ENCODE measurements around the gene DYSF.

The DYSF gene

GRCh38 chr2:71503837-71504236, 50.5 kb downstream of the DYSF start:
- DNase-seq: no peak

- DNase-seq: no peak
Observed at GRCh38 chr2:71504611-71505010, 51.2 kb downstream of the DYSF start.

- DNase-seq: no peak
Observed at GRCh38 chr2:71505086-71505769, 51.9 kb downstream of the DYSF start.

- no peak for DNase-seq
Observed at GRCh38 chr2:71505770-71506140, 52.4 kb downstream of the DYSF start.

GRCh38 chr2:71506222-71507153, 53.1 kb downstream of the DYSF start:
- DNase-seq: no peak

- no peak for DNase-seq
Observed at GRCh38 chr2:71507476-71507875, 54.1 kb downstream of the DYSF start.

GRCh38 chr2:71510196-71510807, 56.9 kb downstream of the DYSF start:
- DNase-seq: peak; percentile 68 to 81 (median 73)

GRCh38 chr2:71510938-71511337, 57.6 kb downstream of the DYSF start:
- DNase-seq: no peak

GRCh38 chr2:71511776-71512175, 58.4 kb downstream of the DYSF start:
- no peak for DNase-seq

GRCh38 chr2:71512386-71512785, 59.0 kb downstream of the DYSF start:
- DNase-seq: no peak

- no peak for DNase-seq
Observed at GRCh38 chr2:71513096-71513495, 59.7 kb downstream of the DYSF start.

- DNase-seq: no peak
Observed at GRCh38 chr2:71513721-71514120, 60.4 kb downstream of the DYSF start.

GRCh38 chr2:71516253-71516888, 63.0 kb downstream of the DYSF start:
- DNase-seq: no peak

- no peak for DNase-seq
Observed at GRCh38 chr2:71517851-71518250, 64.5 kb downstream of the DYSF start.

GRCh38 chr2:71521436-71521950, 68.1 kb downstream of the DYSF start:
- DNase-seq: no peak

- DNase-seq: no peak
Observed at GRCh38 chr2:71524476-71524875, 71.1 kb downstream of the DYSF start.

- no peak for DNase-seq
Observed at GRCh38 chr2:71526141-71526540, 72.8 kb downstream of the DYSF start.

GRCh38 chr2:71526975-71527374, 73.6 kb downstream of the DYSF start:
- DNase-seq: no peak

GRCh38 chr2:71528131-71528591, 74.8 kb downstream of the DYSF start:
- DNase-seq: no peak

- DNase-seq: no peak
Observed at GRCh38 chr2:71528749-71529148, 75.4 kb downstream of the DYSF start.

GRCh38 chr2:71530211-71530610, 76.8 kb downstream of the DYSF start:
- DNase-seq: no peak

- peak; percentile 57 to 72 (median 60) for DNase-seq
Observed at GRCh38 chr2:71530641-71531332, 77.4 kb downstream of the DYSF start.

Data from suppressor macrophage (primary cell).